NCI-H1694 (cell line): Measurements from ENCODE around the gene PRR33.
"Not testable (repeated sequence)": the region's sequence is repeated elsewhere in the genome, so short reads cannot be mapped to it uniquely, and the experiment has no call there.

Experiments
- DNase-seq: peaks from one replicate; lab custom pipeline; 2025; lab: John Stamatoyannopoulos, UW

PRR33 gene

DNA sequence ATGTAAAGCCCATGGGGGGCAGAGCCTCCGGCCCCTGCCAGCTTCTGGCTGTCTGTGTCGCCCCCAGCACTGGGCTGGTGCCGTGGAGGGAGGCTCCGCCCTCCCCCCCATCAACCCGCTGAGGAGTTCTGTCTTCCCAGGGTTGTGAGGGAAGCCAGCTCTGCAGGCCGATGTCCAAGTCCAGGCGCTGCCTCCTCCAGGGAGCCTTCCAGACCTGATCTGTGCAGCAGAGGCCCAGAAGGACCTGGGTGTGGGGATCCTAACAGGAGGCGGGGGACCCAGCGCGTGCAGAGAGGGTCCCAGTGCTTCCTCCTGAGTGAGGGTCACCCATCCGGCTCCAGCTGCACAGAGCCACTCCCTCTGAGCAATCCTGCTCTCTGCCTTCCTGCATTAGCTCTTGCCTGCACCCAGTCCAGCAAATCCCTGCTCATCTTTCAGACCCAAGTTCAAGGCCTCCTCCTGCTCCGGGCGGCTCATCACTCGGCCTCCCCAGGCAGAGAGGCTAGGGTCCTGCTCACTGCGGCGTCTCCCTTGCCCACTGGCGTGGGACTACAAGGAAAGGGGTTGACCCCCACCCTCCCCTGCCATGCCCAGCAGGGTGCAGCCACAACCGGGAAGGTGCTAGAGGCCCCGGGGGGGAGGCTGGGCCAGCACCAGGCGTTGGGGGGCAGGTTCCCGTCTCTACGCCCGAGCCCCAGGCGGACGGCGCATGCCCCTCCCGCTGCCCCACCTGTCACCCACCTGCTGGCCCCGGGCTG, 16.4 kb downstream of the PRR33 start:
- DNase-seq: no peak

DNA sequence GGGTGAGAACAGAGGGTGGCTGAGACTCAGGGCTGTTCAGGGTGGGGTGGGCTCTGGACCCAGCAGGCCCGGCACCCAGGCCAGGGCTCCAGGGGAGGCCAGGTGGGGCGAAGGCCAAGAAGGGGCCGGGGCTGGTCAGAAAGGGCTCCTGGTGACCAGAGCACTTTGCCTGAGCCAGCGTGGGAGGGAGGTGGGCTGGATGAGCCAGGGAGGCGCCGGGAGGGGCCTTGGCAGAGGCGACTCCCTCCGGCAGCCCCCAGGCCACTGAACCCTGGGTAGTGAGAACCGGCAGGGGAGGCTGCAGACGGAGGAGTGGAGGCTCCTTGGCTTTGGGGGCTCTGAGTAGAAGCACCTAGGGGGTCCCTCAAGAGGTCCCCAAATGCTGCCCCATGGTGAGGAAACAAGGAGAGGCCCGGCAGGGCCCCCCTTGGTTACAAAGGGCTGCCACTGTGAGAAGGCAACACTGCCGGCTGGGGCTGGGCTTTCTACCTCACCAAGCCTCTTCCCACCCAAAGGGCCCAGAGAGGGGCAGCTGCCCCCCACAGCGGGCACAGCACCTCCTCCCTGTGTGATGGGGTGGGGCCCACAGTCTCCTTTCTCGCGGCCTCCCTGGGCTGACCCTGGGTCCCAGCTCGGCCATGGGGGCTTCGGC, 17.1 kb downstream of the PRR33 start:
- DNase-seq: not testable (repeated sequence)

DNA sequence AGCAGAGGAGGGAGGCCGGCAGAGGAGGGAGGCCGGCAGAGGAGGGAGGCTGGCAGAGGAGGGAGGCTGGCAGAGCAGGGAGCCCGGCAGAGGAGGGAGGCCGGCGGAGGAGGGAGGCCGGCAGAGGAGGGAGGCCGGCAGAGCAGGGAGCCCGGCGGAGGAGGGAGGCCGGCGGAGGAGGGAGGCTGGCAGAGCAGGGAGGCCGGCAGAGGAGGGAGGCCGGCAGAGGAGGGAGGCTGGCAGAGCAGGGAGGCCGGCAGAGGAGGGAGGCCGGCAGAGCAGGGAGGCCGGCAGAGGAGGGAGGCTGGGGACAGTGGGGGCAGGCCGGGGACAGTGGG, 17.9 kb downstream of the PRR33 start:
- DNase-seq: not testable (repeated sequence)

DNA sequence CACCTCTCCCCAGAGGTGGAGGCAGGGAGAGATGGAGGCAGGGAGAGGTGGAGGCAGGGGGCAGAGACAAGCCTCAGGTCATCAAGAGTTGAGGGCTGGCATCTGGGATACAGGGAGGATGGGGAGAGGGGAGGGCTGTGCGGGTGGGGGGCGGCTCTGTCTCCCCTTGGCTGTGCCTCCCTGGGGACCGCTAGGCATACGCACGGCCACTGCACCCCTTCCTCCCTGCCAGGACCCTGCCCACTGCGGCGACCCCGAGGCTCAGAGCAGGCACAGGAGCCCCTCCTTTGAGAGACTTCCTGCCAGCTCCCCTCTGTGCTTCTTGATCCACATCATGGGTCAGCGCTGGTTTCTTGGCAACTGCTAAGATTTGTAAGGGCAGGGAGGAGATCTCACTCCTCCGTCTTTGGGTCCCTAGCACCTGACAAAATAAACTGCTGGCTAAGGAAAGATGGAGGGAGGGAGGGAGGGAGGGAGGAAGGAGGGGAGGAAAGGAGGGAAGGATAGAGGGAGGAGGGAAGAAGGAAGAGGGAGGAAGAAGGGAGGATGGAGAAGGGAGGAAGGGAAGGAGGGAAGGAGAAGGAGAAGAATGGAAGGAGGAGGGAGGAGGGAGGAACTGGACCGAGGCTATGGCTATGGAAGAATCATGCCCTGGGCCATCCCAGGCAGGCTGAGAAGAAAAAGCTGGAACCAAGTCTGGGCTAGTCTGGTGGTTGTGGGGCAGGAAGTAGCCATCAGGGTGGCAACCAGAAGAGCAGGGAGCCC, 18.5 kb downstream of the PRR33 start:
- DNase-seq: no peak

DNA sequence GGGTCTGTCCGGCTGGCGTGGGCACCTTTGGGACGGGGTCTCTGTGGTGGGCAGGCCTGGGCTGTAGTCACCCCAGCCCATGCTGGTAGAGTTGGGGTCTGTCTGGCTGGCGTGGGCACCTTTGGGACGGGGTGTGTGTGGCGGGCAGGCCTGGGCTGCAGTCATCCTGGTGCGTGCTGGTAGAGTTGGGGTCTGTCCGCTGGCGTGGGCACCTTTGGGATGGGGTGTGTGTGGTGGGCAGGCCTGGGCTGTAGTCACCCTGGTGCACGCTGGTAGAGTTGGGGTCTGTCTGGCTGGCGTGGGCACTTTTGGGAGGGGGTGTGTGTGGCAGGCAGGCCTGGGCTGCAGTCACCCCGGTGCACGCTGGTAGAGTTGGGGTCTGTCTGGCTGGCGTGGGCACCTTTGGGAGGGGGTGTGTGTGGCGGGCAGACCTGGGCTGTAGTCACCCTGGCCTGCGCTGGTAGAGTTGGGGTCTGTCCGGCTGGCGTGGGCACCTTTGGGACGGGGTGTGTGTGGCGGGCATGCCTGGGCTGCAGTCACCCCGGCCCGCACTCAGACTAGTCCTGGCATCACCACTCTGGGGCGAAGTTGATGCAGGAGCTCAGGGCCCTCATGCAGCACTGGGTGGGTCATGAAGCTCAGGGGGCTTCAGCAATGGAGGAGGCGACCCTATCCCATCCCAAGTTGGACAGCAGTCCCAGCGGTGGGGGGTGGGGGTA, 19.3 kb downstream of the PRR33 start:
- no peak for DNase-seq

DNA sequence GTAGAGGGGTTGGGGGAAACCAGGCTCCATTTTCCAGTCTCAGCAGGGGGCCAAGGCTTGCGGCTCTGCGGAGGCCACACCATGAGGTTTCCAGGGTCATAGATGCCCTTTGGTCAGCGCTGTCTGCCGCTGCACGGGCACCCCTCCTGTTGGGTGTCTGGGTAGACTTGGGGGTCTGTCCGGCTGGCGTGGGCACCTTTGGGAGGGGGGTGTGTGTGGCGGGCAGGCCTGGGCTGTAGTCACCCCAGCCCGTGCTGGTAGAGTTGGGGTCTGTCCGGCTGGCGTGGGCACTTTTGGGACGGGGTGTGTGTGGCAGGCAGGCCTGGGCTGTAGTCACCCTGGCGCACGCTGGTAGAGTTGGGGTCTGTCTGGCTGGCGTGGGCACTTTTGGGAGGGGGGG, 20.2 kb downstream of the PRR33 start:
- DNase-seq: no peak

DNA sequence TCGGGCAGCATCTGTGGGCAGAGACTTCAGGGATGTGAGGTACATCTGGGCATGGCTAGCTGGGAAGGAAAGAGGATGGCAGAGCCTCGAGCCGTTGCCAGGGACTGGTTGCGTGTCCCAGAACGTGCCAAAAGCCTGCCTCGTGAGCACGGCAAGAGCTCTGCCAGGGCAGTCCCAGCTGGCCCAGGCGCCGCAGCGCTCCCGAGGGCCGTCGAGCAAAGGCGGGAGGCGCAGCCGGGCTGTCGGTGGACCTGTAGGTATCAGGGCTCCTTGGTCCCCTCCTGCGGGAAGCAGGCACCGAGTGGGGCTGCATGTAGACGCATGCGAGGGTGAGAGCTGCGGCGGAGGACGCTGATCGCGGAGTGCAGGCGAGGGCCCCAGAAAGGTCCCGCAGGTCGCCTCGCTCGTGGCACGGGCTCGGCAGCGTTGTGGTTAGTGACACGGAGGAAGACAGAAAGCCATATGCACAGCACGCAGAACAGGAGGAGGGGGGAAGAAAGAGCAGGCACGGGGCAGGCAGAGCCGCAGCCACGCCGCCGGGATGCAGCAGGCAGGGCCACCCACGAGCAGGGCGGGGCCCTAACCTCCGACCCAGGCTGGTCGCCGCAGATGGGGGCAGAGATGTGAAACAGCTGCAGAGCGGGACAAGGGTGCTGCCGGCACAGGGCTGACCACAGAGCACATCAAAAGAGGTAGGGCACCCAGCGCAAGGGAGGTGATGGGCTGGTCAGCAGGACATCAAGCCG, 20.8 kb downstream of the PRR33 start:
- no peak for DNase-seq

DNA sequence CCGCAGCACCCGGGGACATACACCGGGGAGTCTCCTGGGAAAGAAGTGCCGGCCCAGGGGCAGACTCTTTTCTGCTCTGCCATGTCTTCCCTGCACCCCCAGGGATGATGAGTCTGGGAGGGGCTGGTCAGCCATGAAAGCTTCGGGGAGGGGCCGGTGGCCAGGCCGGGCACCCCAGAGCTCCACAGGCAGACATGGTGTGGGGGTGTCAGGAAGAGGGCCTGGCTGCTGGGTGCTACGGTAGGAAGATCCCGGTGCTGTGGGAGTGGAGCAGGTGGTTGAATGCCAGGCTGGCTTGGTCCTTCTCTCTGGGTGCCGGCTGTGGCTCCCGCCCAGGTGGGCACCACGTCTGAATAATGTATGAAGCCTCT, 21.4 kb downstream of the PRR33 start:
- no peak for DNase-seq

DNA sequence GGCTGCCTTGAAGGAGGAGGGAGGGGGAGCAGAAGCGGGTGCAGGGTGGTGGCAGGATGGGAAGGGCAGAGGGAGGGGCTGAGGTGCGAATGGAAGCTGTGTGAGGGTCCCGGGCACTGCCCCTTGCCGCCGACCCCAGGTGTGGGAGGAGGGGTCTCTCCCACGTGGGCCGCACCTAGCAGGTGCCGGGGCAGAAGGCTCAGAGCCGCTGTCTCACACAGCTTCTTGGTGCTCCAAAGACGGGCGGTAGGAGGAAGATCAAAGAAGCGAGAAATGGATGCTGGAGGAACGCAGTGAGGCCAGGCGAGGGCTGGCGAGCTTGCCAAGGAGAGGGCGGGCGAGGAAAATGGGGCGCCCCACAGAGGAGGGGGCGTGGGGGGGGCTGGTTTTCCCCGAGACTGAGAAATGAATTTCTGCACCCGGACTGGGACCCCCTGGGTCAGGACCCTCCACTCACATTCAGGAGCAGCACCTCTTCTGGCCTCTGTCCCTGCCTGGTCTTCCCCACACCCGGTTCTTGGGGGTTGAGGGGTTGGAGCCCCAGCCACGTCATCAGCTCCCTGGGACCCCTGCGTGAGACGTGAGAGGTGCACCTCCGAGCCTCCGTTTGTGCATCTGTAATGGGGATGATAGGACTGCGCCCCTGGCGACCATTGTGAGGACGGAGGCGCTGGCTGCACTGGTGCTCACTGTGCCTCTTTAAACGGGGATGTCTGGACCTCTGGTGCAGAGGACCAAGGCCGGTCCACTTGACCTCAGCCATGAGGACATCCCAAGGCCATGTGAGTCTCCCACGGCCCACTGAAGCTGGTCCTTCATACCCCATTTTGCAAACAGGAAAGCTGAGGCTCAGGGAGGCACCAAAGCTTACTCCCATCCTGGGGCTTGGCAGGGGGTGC, 22.0 kb downstream of the PRR33 start:
- no peak for DNase-seq

DNA sequence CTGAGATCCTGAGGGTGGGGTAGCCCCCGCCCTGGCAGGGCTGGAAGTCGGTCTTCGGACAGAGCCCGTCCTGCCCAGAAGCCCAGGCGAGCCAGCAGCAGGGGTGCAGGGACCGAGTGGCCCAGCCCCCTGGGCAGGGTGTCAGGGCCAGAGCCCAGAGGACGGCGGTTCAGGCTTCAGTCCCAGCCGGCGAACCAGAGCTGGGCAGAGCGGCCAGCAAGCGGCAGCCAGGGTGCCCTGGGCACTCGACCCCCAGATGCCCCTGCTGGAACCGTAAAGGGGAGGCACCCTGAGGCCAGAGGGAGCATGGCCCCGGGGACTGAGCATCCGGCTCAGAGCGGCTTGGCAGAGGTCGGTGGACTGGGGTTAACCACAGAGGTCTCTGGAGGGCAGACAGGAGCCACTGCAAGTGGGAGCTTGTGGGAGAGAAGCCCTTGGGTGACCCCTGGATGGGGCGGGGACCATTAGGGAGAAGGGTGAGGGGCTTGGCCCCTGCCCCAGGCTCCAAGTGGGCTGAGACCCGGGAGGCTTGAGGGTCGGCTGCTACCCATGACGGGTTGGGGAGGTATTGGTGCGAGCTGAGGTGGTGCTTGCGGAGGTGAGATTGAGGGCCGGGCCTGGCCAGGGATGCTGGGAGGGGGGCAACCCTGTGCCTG, 22.9 kb downstream of the PRR33 start:
- DNase-seq: no peak

DNA sequence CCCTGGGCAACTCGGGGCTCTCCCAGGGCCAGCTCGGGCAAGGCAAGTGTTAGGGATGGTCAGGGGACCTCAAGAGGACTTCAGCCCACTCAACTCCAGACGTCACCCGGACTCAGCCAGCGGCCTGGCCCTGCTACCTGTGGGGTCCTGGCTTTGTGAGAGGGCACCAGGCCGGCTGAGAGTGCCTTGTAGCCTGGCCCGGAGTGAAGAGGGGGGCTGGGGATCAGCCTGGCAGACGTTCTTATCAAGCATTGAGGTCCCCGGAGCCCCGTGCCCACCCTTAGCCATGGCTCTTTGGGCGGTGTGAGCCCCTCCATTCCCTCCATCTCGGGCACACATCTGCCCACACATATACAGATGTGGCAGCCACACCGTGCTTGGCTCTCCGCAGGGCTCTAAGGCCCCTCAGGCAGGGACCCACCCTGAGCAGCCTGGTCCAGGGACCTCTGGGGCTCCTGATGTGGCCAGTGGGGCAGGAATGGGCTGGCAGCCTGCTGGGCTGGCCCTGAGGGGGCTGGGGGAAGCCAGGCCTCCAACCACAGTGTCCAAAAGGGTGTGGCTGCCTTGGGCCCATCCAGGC, 23.5 kb downstream of the PRR33 start:
- DNase-seq: no peak

DNA sequence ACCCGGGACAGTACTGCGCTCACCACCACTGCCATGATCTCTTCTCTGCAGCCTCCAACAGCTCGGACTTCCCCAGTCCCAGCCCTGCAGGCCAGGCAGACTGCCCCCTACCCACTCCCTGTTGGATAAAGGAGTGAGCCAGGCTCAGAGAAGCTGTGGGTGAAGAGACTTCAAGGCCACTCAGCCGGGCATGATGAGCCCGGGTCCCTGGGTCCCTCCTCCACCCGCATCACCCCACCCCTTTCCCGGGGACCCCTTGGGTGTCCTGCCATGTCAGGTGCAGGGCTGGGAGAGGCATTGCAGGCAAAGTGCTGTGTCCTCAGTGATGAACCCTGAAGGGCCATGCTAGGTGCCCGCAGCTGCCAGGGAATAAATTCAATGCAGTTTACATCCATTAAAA, 24.3 kb downstream of the PRR33 start:
- DNase-seq: no peak

DNA sequence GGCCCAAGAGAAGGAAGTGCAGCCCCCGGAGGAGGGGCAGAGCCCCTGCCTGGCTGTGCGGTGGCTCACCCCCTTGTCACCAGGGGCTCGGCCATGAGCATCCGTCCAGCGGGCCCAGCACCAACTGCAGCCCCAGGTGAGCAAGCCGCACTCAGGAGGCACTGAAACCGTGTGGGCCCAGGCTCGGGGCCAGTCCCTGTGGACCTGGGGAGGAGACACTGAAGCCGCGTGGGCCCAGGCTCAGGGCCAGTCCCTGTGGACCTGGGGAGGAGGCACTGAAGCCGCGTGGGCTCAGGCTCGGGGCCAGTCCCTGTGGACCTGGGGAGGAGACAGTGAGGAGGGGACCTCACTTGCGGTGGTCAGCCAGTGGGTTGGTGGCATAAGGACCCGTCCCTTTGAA, 24.9 kb downstream of the PRR33 start:
- no peak for DNase-seq

DNA sequence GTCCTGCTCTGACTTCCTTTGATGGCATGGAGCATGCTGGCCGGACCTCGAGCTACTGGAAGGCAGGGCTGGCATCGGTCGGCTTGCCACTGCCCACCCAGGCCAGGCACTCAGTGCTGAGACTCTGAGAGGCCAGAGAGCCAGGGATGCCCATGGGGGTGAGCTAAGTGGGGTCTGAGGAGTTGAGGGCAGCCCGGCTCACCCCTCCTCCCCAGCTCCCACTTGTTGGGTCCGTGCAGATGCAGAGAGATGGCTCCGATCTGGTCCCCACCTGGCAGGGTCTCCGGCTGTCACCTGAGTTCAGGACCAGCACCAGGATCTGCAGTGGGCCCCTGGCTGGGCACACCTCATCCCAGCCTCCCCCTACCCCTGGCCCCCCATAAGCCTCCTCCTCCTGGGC, 25.5 kb downstream of the PRR33 start:
- no peak for DNase-seq

DNA sequence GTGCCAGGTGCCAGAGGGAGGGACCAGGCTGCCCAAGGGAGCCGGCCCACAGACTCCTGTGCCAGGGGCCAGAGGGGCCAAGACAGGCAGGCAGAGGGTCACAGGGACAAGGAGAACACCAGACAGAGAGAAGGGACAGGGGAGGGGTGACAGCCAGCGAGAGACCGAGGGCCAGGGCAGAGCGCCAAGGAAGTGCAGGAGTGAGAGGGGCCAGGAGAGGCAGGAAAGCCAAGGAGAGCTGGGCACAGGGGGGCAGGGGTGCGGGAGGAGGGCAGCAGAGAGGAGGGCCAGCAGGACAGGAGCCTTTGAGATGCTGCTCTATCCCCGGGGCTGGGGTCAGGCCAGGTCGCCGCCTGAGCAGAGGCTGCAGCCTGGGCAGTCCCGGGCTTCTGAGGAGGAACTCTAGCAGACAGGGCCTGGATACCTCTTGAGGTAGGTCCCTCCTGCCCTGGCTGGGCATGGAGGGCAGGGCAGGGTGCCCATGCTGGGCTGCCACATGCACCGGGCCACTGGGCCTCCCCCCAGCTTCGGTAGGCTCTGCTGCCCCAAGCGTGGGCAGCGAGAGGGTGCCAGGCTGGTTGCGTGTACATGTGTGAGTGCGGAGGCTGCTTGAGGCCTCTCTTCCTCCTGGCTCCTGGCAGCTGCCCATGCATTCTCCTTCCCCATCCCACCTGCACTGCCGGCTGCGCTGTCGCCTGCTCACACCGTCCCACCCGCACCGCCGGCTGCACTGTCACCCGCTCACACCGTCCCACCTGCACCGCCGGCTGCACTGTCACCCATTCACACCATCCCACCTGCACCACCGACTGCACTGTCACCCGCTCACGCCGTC, 26.6 kb downstream of the PRR33 start:
- DNase-seq: no peak

DNA sequence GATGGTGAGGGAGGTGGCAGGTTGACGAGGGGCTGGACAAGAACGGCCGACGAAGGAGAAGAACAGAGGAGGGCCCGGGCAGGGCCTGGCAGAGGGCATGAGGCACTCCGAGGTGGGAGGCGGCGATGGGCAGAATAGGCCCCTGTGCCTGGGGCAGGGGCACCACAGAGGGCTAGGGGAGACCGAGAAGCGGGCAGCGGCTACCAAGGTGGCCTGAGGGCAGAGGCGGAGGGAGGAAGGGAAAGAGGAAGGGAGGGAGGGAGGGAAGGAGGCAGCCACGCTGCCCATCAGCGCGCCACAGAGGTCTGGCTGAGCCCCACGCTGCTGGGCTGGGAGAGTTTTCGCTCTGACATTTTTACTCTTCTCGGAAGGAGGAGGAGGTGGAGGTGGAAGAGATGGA, 27.5 kb downstream of the PRR33 start:
- DNase-seq: no peak

DNA sequence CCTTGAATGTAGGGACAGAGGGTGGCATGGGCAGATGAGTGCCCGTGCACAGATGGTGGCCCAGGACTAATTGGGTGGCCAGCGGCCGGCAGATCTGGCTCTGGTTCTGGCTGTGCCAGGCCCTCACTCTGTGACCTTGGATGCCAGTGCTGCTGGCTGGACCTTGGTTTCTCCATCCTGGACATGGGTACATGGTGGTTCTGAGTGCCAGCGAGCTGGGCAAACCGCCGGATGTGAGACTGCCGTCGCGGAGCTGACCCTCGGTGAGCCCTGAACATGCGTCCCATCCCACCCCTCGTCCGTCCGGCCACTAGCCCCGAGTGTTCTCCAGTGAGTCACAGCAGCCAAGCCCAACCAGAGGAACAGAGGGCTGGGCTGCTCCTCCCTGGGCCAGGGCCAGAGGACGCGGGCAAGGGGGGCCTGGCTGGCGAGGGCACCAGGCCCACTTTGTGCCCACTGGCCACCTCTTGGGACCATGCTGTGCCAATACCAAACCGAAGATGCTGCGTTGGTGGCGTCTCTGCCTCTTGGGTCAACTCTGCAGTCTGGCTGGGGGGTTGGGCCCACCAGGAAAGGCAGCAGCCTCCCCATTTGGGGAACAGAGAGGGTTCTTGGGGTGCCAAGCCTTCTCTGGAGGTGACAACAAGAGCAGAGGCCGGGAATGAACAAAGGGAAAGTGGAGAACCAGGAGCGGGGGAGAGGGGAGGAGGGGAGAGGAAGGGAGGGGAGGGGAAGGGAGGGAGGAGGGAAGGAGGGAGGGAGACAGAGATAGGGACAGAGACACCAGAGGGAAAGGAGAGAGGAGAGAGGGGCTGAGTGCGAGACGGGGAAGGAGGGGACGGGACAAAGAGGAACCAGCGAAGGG, 28.1 kb downstream of the PRR33 start:
- no peak for DNase-seq
